GM21526 (cell line): Measurements from ENCODE around the gene ZNF69.
"Not testable (repeated sequence)": the region's sequence is repeated elsewhere in the genome, so short reads cannot be mapped to it uniquely, and the experiment has no call there.

Experiments used
- ATAC-seq: cut with Tn5 transposase; IDR thresholded peaks from one replicate; pipeline ENCODE4 v1.9.1; 2021; ENCODE audit warnings: moderate library complexity; ENCODE audit not compliant: unreplicated experiment, low FRiP score

The ZNF69 gene

GRCh38 chr19:11887611-11888531, at the start of gene ZNF69:
ZNF69 (plus strand) TSS chr19:11887782; CDS start chr19:11887924, 142 bp downstream.
- no peak for ATAC-seq

- ATAC-seq: no peak
Measured at GRCh38 chr19:11843722-11844121, 43.9 kb upstream of the ZNF69 start.

- not testable (repeated sequence) for ATAC-seq
Measured at GRCh38 chr19:11847615-11848014, 40.0 kb upstream of the ZNF69 start.

GRCh38 chr19:11848200-11848593, 39.4 kb upstream of the ZNF69 start:
- ATAC-seq: no peak

- no peak for ATAC-seq
Measured at GRCh38 chr19:11848594-11849469, 38.8 kb upstream of the ZNF69 start, which contains the start of gene ZNF439. ZNF439 (plus strand) TSS chr19:11848726; CDS start chr19:11848868, 142 bp downstream.

- ATAC-seq: not testable (repeated sequence)
Measured at GRCh38 chr19:11850289-11850688, 37.3 kb upstream of the ZNF69 start.

- ATAC-seq: no peak
Measured at GRCh38 chr19:11853358-11853757, 34.2 kb upstream of the ZNF69 start.

GRCh38 chr19:11856596-11857250, 30.9 kb upstream of the ZNF69 start:
- no peak for ATAC-seq

GRCh38 chr19:11860721-11861120, 26.9 kb upstream of the ZNF69 start:
- no peak for ATAC-seq

GRCh38 chr19:11861301-11861700, 26.3 kb upstream of the ZNF69 start:
- no peak for ATAC-seq

GRCh38 chr19:11867766-11868165, 19.8 kb upstream of the ZNF69 start:
- not testable (repeated sequence) for ATAC-seq

- ATAC-seq: no peak
Measured at GRCh38 chr19:11868188-11868587, 19.4 kb upstream of the ZNF69 start.

GRCh38 chr19:11872624-11873023, 15.0 kb upstream of the ZNF69 start:
- ATAC-seq: no peak

GRCh38 chr19:11873762-11874161, 13.8 kb upstream of the ZNF69 start:
- ATAC-seq: no peak

- not testable (repeated sequence) for ATAC-seq
Measured at GRCh38 chr19:11879687-11880266, 7.8 kb upstream of the ZNF69 start.

- no peak for ATAC-seq
Measured at GRCh38 chr19:11880598-11880997, 7.0 kb upstream of the ZNF69 start.

GRCh38 chr19:11881151-11881800, 6.3 kb upstream of the ZNF69 start:
- ATAC-seq: no peak

GRCh38 chr19:11882606-11883005, 5.0 kb upstream of the ZNF69 start:
- no peak for ATAC-seq

GRCh38 chr19:11887234-11887610, 360 bp upstream of the ZNF69 start:
- no peak for ATAC-seq

GRCh38 chr19:11889901-11890300, 2.3 kb downstream of the ZNF69 start:
- not testable (repeated sequence) for ATAC-seq
